Right forelimb (tissue), 1 donor: ENCODE data around the gene TRIM3.
"Not testable (repeated sequence)": the region's sequence is repeated elsewhere in the genome, so short reads cannot be mapped to it uniquely, and the experiment has no call there.

Experiments
- DNase-seq: peaks from one replicate; pipeline ENCODE4 v3.0.0-alpha.2; 2018

The TRIM3 gene

GRCh38 chr11:6473451-6474412, at the start of gene TRIM3:
Gene TRIM3, minus strand, starts transcription at chr11:6473941. Its CDS starts 8,246 bp downstream, at chr11:6465695.
- DNase-seq = peak; percentile 96

- DNase-seq = no peak
Observed at GRCh38 chr11:6523253-6523652, 49.5 kb upstream of the TRIM3 start.

- not testable (repeated sequence) for DNase-seq
Observed at GRCh38 chr11:6521946-6522345, 48.2 kb upstream of the TRIM3 start.

- DNase-seq = no peak
Observed at GRCh38 chr11:6520265-6520664, 46.5 kb upstream of the TRIM3 start.

GRCh38 chr11:6516865-6517264, 43.1 kb upstream of the TRIM3 start:
- no peak for DNase-seq

GRCh38 chr11:6505577-6506240, 32.0 kb upstream of the TRIM3 start:
- DNase-seq = no peak

GRCh38 chr11:6504166-6504565, 30.4 kb upstream of the TRIM3 start:
- DNase-seq = no peak

GRCh38 chr11:6502382-6502781, 28.6 kb upstream of the TRIM3 start:
- no peak for DNase-seq

- DNase-seq = no peak
Observed at GRCh38 chr11:6498544-6498943, 24.8 kb upstream of the TRIM3 start.

- DNase-seq = no peak
Observed at GRCh38 chr11:6498121-6498520, 24.4 kb upstream of the TRIM3 start.

GRCh38 chr11:6497069-6497839, 23.5 kb upstream of the TRIM3 start, which contains the start of gene DNHD1:
Gene DNHD1, plus strand, starts transcription at chr11:6497280. Its CDS starts 936 bp downstream, at chr11:6498216.
- DNase-seq = peak; percentile 61

- no peak for DNase-seq
Observed at GRCh38 chr11:6489306-6489705, 15.6 kb upstream of the TRIM3 start.

GRCh38 chr11:6488821-6489220, 15.1 kb upstream of the TRIM3 start:
- no peak for DNase-seq

GRCh38 chr11:6488342-6488741, 14.6 kb upstream of the TRIM3 start:
- no peak for DNase-seq

GRCh38 chr11:6486938-6487337, 13.2 kb upstream of the TRIM3 start:
- no peak for DNase-seq

- DNase-seq = no peak
Observed at GRCh38 chr11:6486256-6486655, 12.5 kb upstream of the TRIM3 start.

- no peak for DNase-seq
Observed at GRCh38 chr11:6485661-6486060, 11.9 kb upstream of the TRIM3 start.

GRCh38 chr11:6483015-6483414, 9.3 kb upstream of the TRIM3 start:
- no peak for DNase-seq

GRCh38 chr11:6482441-6482840, 8.7 kb upstream of the TRIM3 start:
- no peak for DNase-seq

- no peak for DNase-seq
Observed at GRCh38 chr11:6481924-6482275, 8.2 kb upstream of the TRIM3 start.

GRCh38 chr11:6481012-6481923, 7.5 kb upstream of the TRIM3 start, which contains the start of the genes ARFIP2 and TIMM10B:
Gene ARFIP2, minus strand, starts transcription at chr11:6481331. Its CDS starts 910 bp downstream, at chr11:6480421.
Gene TIMM10B, plus strand, starts transcription at chr11:6481501. Its CDS starts 16 bp downstream, at chr11:6481517.
- peak; percentile 99 for DNase-seq
